GM12865 (cell line): ENCODE results near the gene MAPKBP1.
A peak's percentile ranks its signal among the peaks of the same experiment; 100 is the strongest.
"Not testable (repeated sequence)": the region's sequence is repeated elsewhere in the genome, so short reads cannot be mapped to it uniquely, and the experiment has no call there.

Experiments used
- DNase-seq: peaks from one replicate; pipeline ENCODE4 v3.0.0; 2010; ENCODE audit warnings: low read depth
- H3K4me3 ChIP-seq: 2 replicates; pipeline ENCODE4 v1.5.1; 2011; ENCODE audit warnings: mild to moderate bottlenecking, low read depth, low read length, control low read depth
- CTCF ChIP-seq: IDR thresholded peaks from 2 replicates; pipeline ENCODE4 v1.5.1; 2011; ENCODE audit warnings: low read length, control low read depth, low read depth, inconsistent platforms; ENCODE audit not compliant: insufficient read depth; ENCODE audit errors: missing control alignments

Gene MAPKBP1

GRCh38 chr15:41735046-41735445, 39.2 kb upstream of the MAPKBP1 start:
- no peak for TF ChIP-seq CTCF
- H3K4me3 ChIP-seq = no peak overlapping the region
- no peak for DNase-seq

GRCh38 chr15:41735492-41735891, 38.8 kb upstream of the MAPKBP1 start:
- DNase-seq, H3K4me3 ChIP-seq: not testable (repeated sequence)

- DNase-seq = no peak
- TF ChIP-seq CTCF = no peak
- H3K4me3 ChIP-seq = no peak overlapping the region
Observed at GRCh38 chr15:41746802-41747201, 27.5 kb upstream of the MAPKBP1 start.

- no peak for DNase-seq
- no peak overlapping the region for H3K4me3 ChIP-seq
- TF ChIP-seq CTCF = no peak
Observed at GRCh38 chr15:41756198-41756597, 18.1 kb upstream of the MAPKBP1 start.

GRCh38 chr15:41772720-41773331, 1.5 kb upstream of the MAPKBP1 start:
- peak overlapping the region; percentile 93 for H3K4me3 ChIP-seq
- DNase-seq = peak; percentile 80

GRCh38 chr15:41773332-41773728, 954 bp upstream of the MAPKBP1 start:
- H3K4me3 ChIP-seq = peak overlapping the region; percentile 93
- DNase-seq = peak; percentile 16
- no peak for TF ChIP-seq CTCF

More at GRCh38 chr15:41772720-41773331, 1.5 kb upstream of the MAPKBP1 start:
- TF ChIP-seq CTCF = peak; percentile 69

- no peak for TF ChIP-seq CTCF
- DNase-seq = peak; percentile 8
- peak overlapping the region; percentile 93 for H3K4me3 ChIP-seq
Observed at GRCh38 chr15:41773729-41774061, 589 bp upstream of the MAPKBP1 start.

- TF ChIP-seq CTCF = no peak
- H3K4me3 ChIP-seq = peak overlapping the region; percentile 93
- DNase-seq = no peak
Observed at GRCh38 chr15:41774882-41775417, 666 bp downstream of the MAPKBP1 start.
